RWPE1 (cell line): ENCODE data around the gene SLC6A7.

Experiments
- CTCF ChIA-PET: fragments of 350-600 bp; sonication (Branson Sonifier 250); formaldehyde crosslinking; extraction: SDS; loops from one replicate; lab custom pipeline; 2021; lab: Yijun Ruan, JAX
- POLR2A ChIA-PET: fragments of 400-600 bp; formaldehyde crosslinking; extraction: SDS; loops from one replicate; lab custom pipeline; 2020; ENCODE audit warnings: antibody characterized with exemption; ENCODE audit not compliant: low non-redundant PET; lab: Yijun Ruan, JAX
- DNase-seq: peaks from one replicate; pipeline ENCODE4 v3.0.0; 2012; ENCODE audit warnings: low spot score
- H3K27ac ChIP-seq: fragments of 450-650 bp; 2 replicates; pipeline ENCODE4 v1.5.1; 2017
- TF ChIP-seq, protein P1 (sequence below): fragments of 450-650 bp; conservative IDR thresholded peaks from 2 replicates; pipeline ENCODE4 v1.5.1; 2017; ENCODE audit warnings: low read depth, mild to moderate bottlenecking

SLC6A7 gene

GRCh38 chr5:150202501-150202900 is 12.6 kb downstream of the SLC6A7 start:
- DNase-seq, result no peak
- H3K27ac ChIP-seq, result no peak overlapping the region
- TF ChIP-seq, protein P1, sequence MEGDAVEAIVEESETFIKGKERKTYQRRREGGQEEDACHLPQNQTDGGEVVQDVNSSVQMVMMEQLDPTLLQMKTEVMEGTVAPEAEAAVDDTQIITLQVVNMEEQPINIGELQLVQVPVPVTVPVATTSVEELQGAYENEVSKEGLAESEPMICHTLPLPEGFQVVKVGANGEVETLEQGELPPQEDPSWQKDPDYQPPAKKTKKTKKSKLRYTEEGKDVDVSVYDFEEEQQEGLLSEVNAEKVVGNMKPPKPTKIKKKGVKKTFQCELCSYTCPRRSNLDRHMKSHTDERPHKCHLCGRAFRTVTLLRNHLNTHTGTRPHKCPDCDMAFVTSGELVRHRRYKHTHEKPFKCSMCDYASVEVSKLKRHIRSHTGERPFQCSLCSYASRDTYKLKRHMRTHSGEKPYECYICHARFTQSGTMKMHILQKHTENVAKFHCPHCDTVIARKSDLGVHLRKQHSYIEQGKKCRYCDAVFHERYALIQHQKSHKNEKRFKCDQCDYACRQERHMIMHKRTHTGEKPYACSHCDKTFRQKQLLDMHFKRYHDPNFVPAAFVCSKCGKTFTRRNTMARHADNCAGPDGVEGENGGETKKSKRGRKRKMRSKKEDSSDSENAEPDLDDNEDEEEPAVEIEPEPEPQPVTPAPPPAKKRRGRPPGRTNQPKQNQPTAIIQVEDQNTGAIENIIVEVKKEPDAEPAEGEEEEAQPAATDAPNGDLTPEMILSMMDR, result no peak
- ChIA-PET POLR2A (no interaction called here), CTCF (no interaction called here)

- TF ChIP-seq, protein P1, result no peak
- H3K27ac ChIP-seq, result no peak overlapping the region
- CTCF ChIA-PET, result interaction anchor here (0.6 to 0.7 kb wide), 2 partner anchors 21 to 115 kb away, joined by 5 read pairs; no protein-coding TSS in a partner anchor
- POLR2A ChIA-PET, result interaction anchor here (0.6 kb wide), 1 partner anchor 545 kb away, joined by 3 read pairs; no protein-coding TSS in a partner anchor
- DNase-seq, result no peak
Measured at GRCh38 chr5:150203832-150204589, 14.1 kb downstream of the SLC6A7 start.

DNA sequence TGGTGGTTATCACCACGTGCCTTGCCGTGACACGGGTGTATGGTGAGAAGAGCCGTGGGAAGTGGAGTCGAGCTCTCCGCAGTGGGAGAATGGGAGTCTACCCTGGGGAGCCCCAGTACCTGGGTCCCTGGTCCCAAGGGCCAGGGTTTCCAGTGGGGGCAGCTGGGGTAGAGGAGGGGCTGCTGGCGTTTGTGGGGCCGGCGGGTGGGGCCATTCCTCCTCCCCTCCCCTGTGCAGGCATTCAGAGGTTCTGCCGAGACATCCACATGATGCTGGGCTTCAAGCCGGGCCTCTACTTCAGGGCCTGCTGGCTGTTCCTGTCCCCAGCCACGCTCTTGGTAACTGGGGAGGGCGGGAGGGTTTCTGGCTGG is 14.7 kb downstream of the SLC6A7 start:
- ChIA-PET CTCF (interaction anchor here (0.7 kb wide), 1 partner anchor 114 kb away, joined by 5 read pairs; no protein-coding TSS in a partner anchor), POLR2A (no interaction called here)
- DNase-seq, result no peak
- TF ChIP-seq, protein P1, result no peak
- H3K27ac ChIP-seq, result no peak overlapping the region

DNA sequence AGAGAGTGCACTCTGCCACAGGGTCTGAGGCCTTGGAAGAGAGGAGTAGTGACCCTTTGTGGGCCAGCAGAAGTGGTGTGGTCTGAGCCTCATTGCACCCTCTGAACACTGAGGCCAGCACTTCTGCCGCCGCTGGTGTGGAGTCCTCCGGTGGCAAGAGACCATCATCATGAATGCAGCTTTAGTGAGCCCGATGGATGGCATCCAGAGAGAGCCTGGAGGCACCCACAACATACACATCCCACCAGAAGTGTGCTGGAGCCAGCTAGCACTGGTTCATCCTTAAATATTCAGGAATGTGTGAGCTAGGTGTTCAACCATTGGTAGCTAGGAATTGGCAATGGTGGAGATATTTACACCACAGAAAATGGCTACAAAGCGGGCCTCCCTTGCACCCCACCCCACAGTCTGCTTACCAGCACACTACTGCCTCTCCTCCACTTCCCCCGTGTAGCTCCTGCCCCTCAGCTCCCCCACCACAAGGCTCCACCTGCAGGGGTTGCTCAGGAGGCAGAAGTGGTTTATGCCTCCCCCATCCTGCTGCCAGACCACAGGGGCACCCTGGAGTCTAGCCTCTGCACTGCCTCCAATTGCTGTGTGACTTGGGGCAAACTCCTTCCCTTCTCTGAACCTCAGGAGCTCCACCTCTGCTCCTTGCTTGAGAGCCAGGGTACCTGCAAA is 16.4 kb downstream of the SLC6A7 start:
- ChIA-PET CTCF (interaction anchor here (0.6 to 1.4 kb wide), 4 partner anchors 12 to 204 kb away, joined by 3 to 7 read pairs (median 4); no protein-coding TSS in a partner anchor), POLR2A (no interaction called here)
- DNase-seq, result no peak
- TF ChIP-seq, protein P1, result no peak
- no peak overlapping the region for H3K27ac ChIP-seq

DNA sequence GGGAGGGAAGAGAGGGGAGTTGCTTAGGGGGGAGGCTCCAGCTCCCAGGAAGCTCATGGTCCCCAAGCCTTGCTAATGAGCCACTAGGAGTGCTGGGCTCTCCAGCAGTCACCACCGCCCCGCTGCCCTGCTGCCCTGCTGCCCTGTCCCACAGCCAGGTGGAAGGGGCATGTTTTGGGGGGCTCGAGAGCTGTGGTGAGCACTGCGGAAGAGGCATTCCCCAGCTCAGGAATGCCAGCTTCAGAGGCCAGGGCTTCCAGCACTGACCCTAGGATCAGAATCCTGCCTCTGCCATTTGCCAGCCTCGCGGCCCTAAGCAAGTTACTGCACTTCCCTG is 16.9 kb downstream of the SLC6A7 start:
- TF ChIP-seq, protein P1, result no peak
- DNase-seq, result no peak
- CTCF ChIA-PET, result interaction anchor here (0.7 to 1.4 kb wide), 3 partner anchors 12 to 144 kb away, joined by 3 to 7 read pairs (median 3); no protein-coding TSS in a partner anchor
- no peak overlapping the region for H3K27ac ChIP-seq
- POLR2A ChIA-PET, result no interaction called here

GRCh38 chr5:150208187-150209098 is 18.6 kb downstream of the SLC6A7 start:
- CTCF ChIA-PET, result interaction anchor here (0.6 to 1.0 kb wide), 5 partner anchors 10 to 142 kb away, joined by 3 to 5 read pairs (median 3); no protein-coding TSS in a partner anchor
- POLR2A ChIA-PET, result no interaction called here
- H3K27ac ChIP-seq, result peak overlapping the region; percentile 76
- DNase-seq, result peak; percentile 97
- TF ChIP-seq, protein P1, result no peak
